HUES64 (cell line): Measurements from ENCODE around the gene MZT2B.
"Not testable (repeated sequence)": the region's sequence is repeated elsewhere in the genome, so short reads cannot be mapped to it uniquely, and the experiment has no call there.

Experiments used
- H3K27ac ChIP-seq: 2 replicates; pipeline ENCODE4 v1.7.0; 2013; ENCODE audit warnings: low read depth, low read length, inconsistent platforms
- H3K27me3 ChIP-seq: 2 replicates; pipeline ENCODE4 v1.6.1; 2013; ENCODE audit warnings: mild to moderate bottlenecking, low read length; ENCODE audit not compliant: insufficient read depth
- H3K36me3 ChIP-seq: 2 replicates; pipeline ENCODE4 v1.6.1; 2013; ENCODE audit warnings: mild to moderate bottlenecking, low read length; ENCODE audit not compliant: insufficient read depth
- H3K4me1 ChIP-seq: 2 replicates; pipeline ENCODE4 v1.6.1; 2013; ENCODE audit warnings: mild to moderate bottlenecking, low read length, moderate library complexity; ENCODE audit not compliant: insufficient read depth
- H3K4me3 ChIP-seq: 2 replicates; pipeline ENCODE4 v1.5.1; 2013; ENCODE audit warnings: mild to moderate bottlenecking, low read length, moderate library complexity
- H3K9ac ChIP-seq: 2 replicates; pipeline ENCODE4 v1.6.1; 2013; ENCODE audit warnings: mild to moderate bottlenecking, low read depth, low read length
- H3K9me3 ChIP-seq: 2 replicates; pipeline ENCODE4 v1.6.1; 2013; ENCODE audit warnings: low read depth, low read length; ENCODE audit not compliant: insufficient read depth
- WGBS: fragments of 150-250, 120-280 bp; methylation state at CpG from one replicate; pipeline ENCODE4 v1.1.7; 2013; ENCODE audit warnings: missing lambda C conversion rate; 5-methylcytosine and 5-hydroxymethylcytosine counted together

Gene MZT2B

DNA sequence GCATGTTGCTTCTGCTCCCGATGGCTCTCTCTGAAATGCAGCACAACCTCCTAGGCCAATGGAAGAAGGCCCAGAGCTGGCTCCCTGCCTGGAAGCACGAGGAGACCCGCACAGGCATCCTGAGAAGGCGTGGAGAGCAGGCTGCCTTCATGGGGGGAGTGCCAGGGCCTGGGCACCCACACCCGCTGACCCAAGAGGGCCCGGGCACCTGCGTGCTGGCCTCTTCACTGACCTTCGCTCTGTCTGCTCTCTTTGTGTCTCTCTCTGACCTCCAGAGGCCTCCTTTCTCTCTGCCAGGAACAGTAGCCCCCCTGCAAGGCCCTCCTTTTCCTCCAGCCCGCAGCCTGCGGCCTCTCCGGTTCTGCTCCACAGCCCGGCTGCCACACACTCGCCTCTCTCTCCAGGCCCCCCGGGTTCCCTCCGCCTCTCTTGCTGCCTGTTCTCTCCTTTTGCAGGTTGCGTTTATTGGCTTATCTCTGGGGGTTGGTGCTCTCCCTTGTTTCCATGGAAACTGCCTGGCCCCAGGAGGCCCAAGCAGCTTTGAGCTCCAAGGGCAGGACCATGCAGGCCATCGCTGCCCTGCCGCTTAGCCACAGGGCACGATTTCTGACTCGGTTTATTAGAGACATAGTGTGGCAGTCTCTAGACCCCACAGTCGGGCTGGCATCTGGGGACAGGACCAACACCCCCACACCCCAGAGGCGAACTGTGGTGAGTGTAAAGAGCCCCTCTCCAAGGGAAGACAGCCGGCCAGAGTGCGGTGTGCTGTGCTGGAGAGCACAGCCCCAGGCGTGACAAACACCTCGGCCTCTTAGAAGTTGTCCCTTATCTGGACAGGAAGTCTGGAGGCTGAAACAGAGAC, 1.7 kb downstream of the MZT2B start:
- Histone ChIP-seq H3K9ac (0 out of 2 replicates have a peak overlapping the region, but pooled peaks have one; percentile 9), H3K27ac (no peak overlapping the region), H3K4me3 (peak overlapping the region; percentile 91; the same call in 1 of the 2 replicates)

DNA sequence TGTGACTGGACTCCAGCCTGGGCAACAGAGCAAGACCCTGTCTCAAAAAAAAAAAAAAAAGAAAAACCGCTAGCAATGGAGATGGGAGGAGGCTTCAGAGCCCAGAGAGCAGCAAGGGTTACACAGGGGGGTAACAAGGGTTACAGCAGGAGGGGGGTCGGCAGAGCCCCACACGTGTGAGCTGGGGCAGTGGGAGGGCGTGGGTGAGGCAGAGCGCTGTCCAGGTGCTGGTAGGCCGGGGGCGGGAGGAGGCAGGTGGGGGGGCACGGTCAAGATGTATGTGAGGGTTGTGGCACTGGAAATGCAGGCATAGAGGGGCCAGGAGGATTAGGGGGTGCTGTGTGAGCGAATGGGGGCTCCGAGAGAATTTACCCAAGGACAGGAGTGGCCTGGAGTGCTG, 3.4 kb downstream of the MZT2B start:
- Histone ChIP-seq H3K27me3 (no peaks in the 10 kb centered on the region), H3K27ac (no peak overlapping the region), H3K9me3 (no peaks in the 10 kb centered on the region), H3K4me1 (peaks cover 6% of the 10 kb centered on the region; the same call in 1 of the 2 replicates), H3K36me3 (peaks cover 10% of the 10 kb centered on the region; the same call in 1 of the 2 replicates), H3K9ac (no peak overlapping the region), H3K4me3 (no peak overlapping the region)
- 93% methylated on average over 10 of the region's 10 CpGs for WGBS

More for the DNA sequence above, 1.7 kb downstream of the MZT2B start:
- H3K4me1 ChIP-seq: peaks cover 6% of the 10 kb centered on the region; the same call in 1 of the 2 replicates
- no peaks in the 10 kb centered on the region for H3K27me3 ChIP-seq
- H3K36me3 ChIP-seq: peaks cover 11% of the 10 kb centered on the region; the same call in 1 of the 2 replicates
- H3K9me3 ChIP-seq: no peaks in the 10 kb centered on the region
- 81% methylated on average over 26 of the region's 26 CpGs for WGBS

DNA sequence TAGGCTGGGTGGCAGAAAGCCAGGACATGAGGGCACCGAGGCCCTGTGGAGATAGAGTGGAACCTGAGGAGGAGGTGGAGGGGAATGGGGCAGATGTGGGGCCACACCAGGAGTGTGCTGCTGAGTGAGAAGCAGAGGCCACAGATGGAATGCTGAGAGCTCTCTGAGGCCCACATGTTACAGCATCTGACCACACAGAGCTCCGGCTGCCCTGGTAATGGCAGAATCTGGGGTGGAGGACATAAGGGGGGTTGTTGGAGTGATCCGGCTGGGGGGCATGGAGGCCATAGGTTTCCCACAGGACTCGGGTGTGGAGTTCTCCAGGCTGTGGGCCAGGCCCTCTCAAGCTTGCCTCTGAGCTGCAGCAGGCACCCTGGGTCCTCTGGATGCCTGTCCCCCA, 3.8 kb downstream of the MZT2B start:
- WGBS: 93% methylated on average over 4 of the region's 4 CpGs
- Histone ChIP-seq H3K4me1 (peaks cover 6% of the 10 kb centered on the region; the same call in 1 of the 2 replicates), H3K36me3 (peaks cover 10% of the 10 kb centered on the region; the same call in 1 of the 2 replicates), H3K4me3 (no peak overlapping the region), H3K9me3 (no peaks in the 10 kb centered on the region), H3K9ac (no peak overlapping the region), H3K27ac (no peak overlapping the region), H3K27me3 (no peaks in the 10 kb centered on the region)

DNA sequence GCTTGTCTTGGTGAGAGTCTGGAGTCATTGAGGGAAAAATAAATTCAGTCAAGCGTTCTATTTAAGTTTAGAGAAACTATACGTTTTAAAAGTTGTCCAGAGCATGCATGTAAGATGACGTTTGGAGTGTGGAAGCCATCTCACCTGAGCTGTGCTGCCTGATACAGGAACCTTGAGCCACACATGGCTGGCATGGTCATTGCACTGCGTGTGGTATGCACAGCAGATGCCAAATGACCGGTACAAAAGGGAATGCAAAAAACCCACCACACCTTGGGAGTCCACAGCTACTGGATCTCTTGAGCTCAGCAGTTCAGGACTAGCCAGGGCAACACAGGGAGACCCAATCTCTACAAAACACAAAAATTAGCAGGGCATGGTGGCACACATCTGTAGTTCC, 4.3 kb downstream of the MZT2B start:
- no peak overlapping the region for H3K27ac ChIP-seq
- no peak overlapping the region for H3K9ac ChIP-seq
- 97% methylated on average over 5 of the region's 5 CpGs for WGBS
- no peak overlapping the region for H3K4me3 ChIP-seq
- H3K4me1 ChIP-seq: peaks cover 6% of the 10 kb centered on the region; the same call in 1 of the 2 replicates
- H3K27me3 ChIP-seq: no peaks in the 10 kb centered on the region
- no peaks in the 10 kb centered on the region for H3K9me3 ChIP-seq
- H3K36me3 ChIP-seq: peaks cover 10% of the 10 kb centered on the region; the same call in 1 of the 2 replicates

DNA sequence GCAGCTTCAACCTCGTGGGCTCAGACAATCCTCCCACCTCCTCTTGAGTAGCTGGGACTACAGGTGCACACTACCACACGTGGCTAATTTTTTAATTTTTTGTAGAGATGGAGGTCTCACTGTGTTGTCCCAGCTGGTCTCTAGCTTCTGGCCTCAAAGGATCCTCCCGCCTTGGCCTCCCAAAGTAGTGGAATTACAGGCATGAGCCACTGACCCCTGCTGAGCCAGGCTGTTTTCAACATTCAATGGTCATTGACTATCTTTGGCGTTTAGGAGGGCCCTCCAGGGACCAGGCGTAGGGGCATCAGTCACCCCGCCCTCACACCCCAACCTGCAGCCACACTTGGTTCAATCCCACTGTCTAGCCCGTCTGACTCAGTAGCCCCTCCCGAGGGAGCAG, 5.2 kb downstream of the MZT2B start:
- peaks cover 6% of the 10 kb centered on the region; the same call in 1 of the 2 replicates for H3K4me1 ChIP-seq
- H3K9ac ChIP-seq: no peak overlapping the region
- no peak overlapping the region for H3K27ac ChIP-seq
- no peaks in the 10 kb centered on the region for H3K27me3 ChIP-seq
- H3K36me3 ChIP-seq: peaks cover 10% of the 10 kb centered on the region; the same call in 1 of the 2 replicates
- H3K9me3 ChIP-seq: no peaks in the 10 kb centered on the region
- no peak overlapping the region for H3K4me3 ChIP-seq
- 93% methylated on average over 8 of the region's 8 CpGs for WGBS

DNA sequence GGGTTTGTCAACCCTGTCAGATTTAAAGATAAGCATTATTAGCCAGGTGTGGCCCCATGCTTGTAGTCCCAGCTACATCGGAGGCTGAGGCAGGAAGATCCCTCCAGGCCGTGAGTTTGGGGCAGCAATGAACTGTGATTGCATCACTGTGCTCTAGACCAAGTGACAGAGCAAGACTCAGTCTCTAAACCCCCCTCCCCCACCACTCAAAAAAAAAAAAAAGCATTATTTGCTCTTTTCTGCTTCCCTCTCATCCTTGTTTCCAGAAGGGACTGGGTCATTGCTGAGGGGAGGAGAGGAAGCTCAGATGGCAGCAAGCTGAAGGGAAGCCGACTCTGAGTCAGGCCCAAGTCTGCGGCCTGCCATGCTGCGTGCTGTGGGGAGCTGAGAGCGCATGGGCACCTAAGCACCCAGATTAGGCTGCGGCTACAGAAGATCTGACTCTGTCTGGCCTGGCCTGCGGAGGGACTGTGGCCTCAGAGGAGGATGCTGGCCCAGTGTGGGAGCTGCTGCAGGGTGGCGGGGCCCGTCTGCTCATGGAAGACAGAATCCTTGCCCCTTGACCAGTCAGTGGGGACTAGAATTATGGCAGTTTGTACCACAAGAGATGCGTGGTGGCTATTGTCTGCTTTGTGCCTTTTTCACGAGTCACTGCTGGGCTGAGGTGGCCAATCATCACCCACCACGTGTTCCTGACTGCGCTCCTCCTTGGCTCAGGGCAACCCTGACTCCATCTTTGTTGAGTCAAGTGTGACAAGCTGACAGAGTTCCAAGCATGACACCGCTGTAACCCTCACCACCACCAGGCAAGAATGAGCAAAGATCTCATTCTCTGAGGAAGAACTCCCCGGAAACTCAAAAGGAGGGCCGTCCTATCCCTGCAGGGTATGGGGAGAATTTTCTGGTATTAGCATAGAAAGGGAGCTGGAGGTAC, 6.1 kb downstream of the MZT2B start:
- not testable (repeated sequence) for H3K4me3 ChIP-seq, H3K27ac ChIP-seq, H3K9me3 ChIP-seq, H3K4me1 ChIP-seq, H3K9ac ChIP-seq, H3K27me3 ChIP-seq, H3K36me3 ChIP-seq
- WGBS: 92% methylated on average over 17 of the region's 17 CpGs

DNA sequence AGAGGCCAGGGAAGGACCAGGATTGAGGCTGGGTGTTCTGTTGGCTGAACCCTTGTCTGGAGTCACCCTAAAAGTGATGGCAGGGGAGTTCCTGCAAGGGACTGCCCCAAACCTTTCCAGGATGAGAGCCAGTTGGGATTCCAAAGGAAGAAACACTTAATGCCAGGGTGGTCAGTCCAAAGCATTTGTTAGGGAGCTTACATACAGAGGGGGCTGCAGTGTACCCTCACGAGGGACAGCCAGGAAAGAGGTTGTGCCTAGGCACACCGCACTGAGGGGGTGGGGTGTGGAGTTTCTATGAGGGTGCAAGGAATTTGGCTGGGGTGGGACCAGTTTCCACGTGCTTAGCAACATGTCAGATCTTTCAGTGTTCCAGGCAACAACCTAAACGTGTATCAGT, 6.9 kb downstream of the MZT2B start:
- H3K4me1 ChIP-seq, H3K27ac ChIP-seq, H3K27me3 ChIP-seq, H3K9me3 ChIP-seq, H3K9ac ChIP-seq, H3K36me3 ChIP-seq, H3K4me3 ChIP-seq: not testable (repeated sequence)
- WGBS: 86% methylated on average over 4 of the region's 4 CpGs

DNA sequence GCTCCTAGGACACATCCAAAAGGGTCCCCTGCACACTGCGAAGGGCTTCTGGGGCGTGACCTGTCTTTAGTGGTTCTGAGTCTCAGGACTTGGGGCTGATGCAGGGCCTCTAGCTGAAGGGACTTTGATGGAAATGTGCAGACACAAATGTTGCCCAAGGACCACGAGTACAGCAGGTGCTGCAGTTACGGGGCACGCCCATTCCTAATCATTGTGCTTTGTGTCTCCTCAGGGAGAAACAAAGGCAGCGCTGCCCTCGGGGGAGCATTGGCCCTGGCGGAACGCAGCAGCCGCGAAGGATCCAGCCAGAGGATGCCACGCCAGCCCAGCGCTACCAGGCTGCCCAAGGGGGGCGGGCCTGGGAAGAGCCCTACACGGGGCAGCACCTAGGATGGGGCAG, 8.2 kb downstream of the MZT2B start:
- no peaks in the 10 kb centered on the region for H3K4me1 ChIP-seq
- 94% methylated on average over 15 of the region's 15 CpGs for WGBS
- H3K36me3 ChIP-seq: no peaks in the 10 kb centered on the region
- no peak overlapping the region for H3K4me3 ChIP-seq
- H3K27ac ChIP-seq: no peak overlapping the region
- H3K27me3 ChIP-seq: no peaks in the 10 kb centered on the region
- H3K9me3 ChIP-seq: no peaks in the 10 kb centered on the region
- no peak overlapping the region for H3K9ac ChIP-seq

DNA sequence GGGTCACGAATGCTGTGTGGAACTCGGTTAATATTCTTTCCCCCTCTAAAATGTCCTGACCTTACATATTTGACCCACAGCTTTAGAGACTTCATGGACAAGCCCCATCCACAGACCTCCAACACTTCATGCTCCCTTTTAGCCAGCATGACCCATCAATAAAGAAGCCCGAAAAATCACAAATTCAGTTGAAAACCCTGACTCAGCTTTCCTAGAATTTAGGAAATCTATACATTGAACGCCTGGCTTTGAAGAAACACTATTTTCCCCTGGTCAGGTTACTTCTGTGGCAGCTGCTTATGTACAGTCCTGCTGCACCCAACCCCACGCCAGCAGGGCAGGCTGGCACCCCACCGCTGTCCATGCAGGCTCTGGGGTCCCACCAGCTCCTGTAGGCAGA, 9.3 kb downstream of the MZT2B start:
- not testable (repeated sequence) for H3K4me3 ChIP-seq, H3K9ac ChIP-seq, H3K27ac ChIP-seq, H3K36me3 ChIP-seq, H3K4me1 ChIP-seq, H3K9me3 ChIP-seq, H3K27me3 ChIP-seq
- 96% methylated on average over 6 of the region's 6 CpGs for WGBS

DNA sequence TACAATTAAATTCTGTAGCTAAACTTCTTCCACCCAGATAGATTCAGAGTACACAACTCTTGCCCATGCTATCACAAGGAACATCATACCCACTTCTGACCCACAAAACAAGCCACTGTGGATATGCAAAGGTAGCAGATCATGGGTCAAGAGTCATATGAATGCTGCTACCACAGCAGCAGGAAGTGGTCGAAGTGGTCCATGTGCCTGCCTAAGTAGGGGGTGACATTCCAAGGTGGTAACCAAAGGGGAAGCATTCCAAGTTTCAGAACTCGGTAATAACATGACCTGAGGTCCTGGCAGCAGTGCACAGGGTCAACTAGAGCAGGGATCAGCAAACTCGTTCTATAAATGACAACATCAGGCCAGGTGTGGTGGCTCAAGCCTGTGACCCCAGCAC, 10.4 kb downstream of the MZT2B start:
- not testable (repeated sequence) for H3K4me1 ChIP-seq, H3K4me3 ChIP-seq, H3K9me3 ChIP-seq, H3K27ac ChIP-seq, H3K36me3 ChIP-seq, H3K27me3 ChIP-seq, H3K9ac ChIP-seq
- WGBS: 90% methylated on average over 3 of the region's 3 CpGs

DNA sequence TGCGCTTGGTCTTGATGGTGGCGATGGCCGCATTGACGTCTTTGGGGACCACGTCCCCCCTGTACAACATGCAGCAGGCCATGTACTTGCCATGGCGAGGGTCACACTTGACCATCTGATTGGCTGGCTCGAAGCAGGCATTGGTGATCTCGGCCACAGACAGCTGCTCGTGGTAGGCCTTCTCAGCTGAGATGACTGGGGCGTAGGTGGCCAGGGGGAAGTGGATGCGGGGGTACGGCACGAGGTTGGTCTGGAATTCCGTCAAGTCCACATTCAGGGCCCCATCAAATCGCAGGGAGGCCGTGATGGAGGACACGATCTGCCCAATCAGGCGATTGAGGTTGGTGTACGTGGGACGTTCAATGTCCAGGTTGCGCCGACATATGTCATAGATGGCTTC, 11.8 kb downstream of the MZT2B start:
- not testable (repeated sequence) for H3K4me1 ChIP-seq, H3K9ac ChIP-seq, H3K36me3 ChIP-seq, H3K9me3 ChIP-seq, H3K27ac ChIP-seq, H3K27me3 ChIP-seq, H3K4me3 ChIP-seq
- WGBS: 89% methylated on average over 17 of the region's 22 CpGs
